Sigmoid colon (tissue), 4 donors: ENCODE measurements around the gene KCNG2.

Source experiments
- CTCF ChIP-seq, 4 experiments: fragments of 450-650 bp in 3 of 4; fragments of 200-600 bp in 1 of 4; IDR thresholded peaks; one replicate each; pipeline ENCODE4 v1.5.1; 2016 to 2019; ENCODE audit warnings: antibody characterized with exemption in 4 of 4, mild to moderate bottlenecking in 3 of 4, moderate library complexity in 2 of 4
- EP300 ChIP-seq, 4 donors: sonication (generic); formaldehyde crosslinking; IDR thresholded peaks; one replicate each; pipeline ENCODE4 v1.6.1; 2017; ENCODE audit warnings: antibody characterized with exemption in 4 of 4
- POLR2A ChIP-seq, 2 donors: fragments of 450-650 bp; IDR thresholded peaks; one replicate each; pipeline ENCODE4 v1.6.1; 2016; ENCODE audit warnings: antibody characterized with exemption in 2 of 2, mild to moderate bottlenecking in 2 of 2, moderate library complexity in 2 of 2

GRCh38 chr18:79902640-79903039, 104.9 kb downstream of the KCNG2 start:
- no peak for TF ChIP-seq CTCF (IDR thresholded peaks at IDR 0.05)
- TF ChIP-seq EP300 (IDR thresholded peaks at IDR 0.05), result no peak
- no peak for TF ChIP-seq POLR2A (IDR thresholded peaks at IDR 0.05)
